ENCODE data around the gene IRX6. TPM values are rescaled to one million over a fixed set of nuclear protein-coding genes. Genes with fewer than 3 reads are reported as not detected.

The IRX6 gene
- total RNA-seq, 1 experiment from 2014 or later = 0.22 TPM

DNA sequence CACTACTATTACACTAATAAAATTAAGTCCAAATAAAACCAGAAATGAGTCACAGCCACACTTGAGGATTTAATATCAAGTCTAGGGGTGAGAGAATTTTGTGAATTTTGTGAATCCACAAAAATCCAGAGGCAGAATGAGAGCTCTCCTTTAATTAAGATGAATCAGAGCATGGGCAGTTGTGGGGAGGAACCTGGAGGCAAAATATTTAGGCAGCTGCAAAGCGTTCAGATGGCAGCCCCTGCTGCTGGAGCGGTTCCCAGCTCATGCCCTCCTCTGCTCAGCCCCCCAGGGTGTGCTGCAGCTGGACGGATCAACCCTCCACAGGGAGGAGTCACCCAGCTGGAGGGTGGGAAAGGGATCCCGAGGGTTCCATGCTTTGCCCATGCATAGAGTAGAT lies 43.4 kb upstream of the IRX6 start:
- ATAC-seq (no peak), DNase-seq (ENCODE audit: low spot score) (no peak)
- Mint-ChIP-seq H3K4me3 (no peak overlapping the region), H3K27ac (no peak overlapping the region), H3K36me3 (no peaks in the 10 kb centered on the region), H3K4me1 (peaks cover 15% of the 10 kb centered on the region), H3K27me3 (ENCODE audit: low read depth) (no peaks in the 10 kb centered on the region), H3K9me3 (peaks cover 5% of the 10 kb centered on the region; the same call in 1 of the 2 replicates)
- ChIA-PET POLR2A (no interaction called here), CTCF (interaction anchor here (0.6 to 1.2 kb wide), 3 partner anchors 44 to 245 kb away, joined by 3 to 5 read pairs (median 4); partner anchors contain the start of gene IRX6)
- TF ChIP-seq, protein P1, sequence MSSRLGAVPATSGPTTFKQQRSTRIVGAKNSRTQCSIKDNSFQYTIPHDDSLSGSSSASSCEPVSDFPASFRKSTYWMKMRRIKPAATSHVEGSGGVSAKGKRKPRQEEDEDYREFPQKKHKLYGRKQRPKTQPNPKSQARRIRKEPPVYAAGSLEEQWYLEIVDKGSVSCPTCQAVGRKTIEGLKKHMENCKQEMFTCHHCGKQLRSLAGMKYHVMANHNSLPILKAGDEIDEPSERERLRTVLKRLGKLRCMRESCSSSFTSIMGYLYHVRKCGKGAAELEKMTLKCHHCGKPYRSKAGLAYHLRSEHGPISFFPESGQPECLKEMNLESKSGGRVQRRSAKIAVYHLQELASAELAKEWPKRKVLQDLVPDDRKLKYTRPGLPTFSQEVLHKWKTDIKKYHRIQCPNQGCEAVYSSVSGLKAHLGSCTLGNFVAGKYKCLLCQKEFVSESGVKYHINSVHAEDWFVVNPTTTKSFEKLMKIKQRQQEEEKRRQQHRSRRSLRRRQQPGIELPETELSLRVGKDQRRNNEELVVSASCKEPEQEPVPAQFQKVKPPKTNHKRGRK (CRISPR knock-in tag; IDR thresholded peaks at IDR 0.05; ENCODE audit: borderline replicate concordance) = no peak
- no peak for TF ChIP-seq FOXP4 (CRISPR knock-in tag; IDR thresholded peaks at IDR 0.05)
- TF ChIP-seq, protein P2, sequence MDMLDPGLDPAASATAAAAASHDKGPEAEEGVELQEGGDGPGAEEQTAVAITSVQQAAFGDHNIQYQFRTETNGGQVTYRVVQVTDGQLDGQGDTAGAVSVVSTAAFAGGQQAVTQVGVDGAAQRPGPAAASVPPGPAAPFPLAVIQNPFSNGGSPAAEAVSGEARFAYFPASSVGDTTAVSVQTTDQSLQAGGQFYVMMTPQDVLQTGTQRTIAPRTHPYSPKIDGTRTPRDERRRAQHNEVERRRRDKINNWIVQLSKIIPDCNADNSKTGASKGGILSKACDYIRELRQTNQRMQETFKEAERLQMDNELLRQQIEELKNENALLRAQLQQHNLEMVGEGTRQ (CRISPR knock-in tag; IDR thresholded peaks at IDR 0.05) = no peak
- TF ChIP-seq, protein P3, sequence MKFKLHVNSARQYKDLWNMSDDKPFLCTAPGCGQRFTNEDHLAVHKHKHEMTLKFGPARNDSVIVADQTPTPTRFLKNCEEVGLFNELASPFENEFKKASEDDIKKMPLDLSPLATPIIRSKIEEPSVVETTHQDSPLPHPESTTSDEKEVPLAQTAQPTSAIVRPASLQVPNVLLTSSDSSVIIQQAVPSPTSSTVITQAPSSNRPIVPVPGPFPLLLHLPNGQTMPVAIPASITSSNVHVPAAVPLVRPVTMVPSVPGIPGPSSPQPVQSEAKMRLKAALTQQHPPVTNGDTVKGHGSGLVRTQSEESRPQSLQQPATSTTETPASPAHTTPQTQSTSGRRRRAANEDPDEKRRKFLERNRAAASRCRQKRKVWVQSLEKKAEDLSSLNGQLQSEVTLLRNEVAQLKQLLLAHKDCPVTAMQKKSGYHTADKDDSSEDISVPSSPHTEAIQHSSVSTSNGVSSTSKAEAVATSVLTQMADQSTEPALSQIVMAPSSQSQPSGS (CRISPR knock-in tag; IDR thresholded peaks at IDR 0.05; ENCODE audit: borderline replicate concordance, low read depth) = no peak
- TF ChIP-seq AR (CRISPR knock-in tag; IDR thresholded peaks at IDR 0.05) = no peak
- TF ChIP-seq EMX1 (CRISPR knock-in tag; IDR thresholded peaks at IDR 0.05) = no peak

- no peak for TF ChIP-seq IRF2 (CRISPR knock-in tag; IDR thresholded peaks at IDR 0.05; ENCODE audit: borderline replicate concordance, low read depth)
- TF ChIP-seq, protein P4, sequence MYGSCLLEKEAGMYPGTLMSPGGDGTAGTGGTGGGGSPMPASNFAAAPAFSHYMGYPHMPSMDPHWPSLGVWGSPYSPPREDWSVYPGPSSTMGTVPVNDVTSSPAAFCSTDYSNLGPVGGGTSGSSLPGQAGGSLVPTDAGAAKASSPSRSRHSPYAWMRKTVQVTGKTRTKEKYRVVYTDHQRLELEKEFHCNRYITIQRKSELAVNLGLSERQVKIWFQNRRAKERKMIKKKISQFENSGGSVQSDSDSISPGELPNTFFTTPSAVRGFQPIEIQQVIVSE (CRISPR knock-in tag; IDR thresholded peaks at IDR 0.05; ENCODE audit: borderline replicate concordance) = no peak
- TF ChIP-seq, protein P5, sequence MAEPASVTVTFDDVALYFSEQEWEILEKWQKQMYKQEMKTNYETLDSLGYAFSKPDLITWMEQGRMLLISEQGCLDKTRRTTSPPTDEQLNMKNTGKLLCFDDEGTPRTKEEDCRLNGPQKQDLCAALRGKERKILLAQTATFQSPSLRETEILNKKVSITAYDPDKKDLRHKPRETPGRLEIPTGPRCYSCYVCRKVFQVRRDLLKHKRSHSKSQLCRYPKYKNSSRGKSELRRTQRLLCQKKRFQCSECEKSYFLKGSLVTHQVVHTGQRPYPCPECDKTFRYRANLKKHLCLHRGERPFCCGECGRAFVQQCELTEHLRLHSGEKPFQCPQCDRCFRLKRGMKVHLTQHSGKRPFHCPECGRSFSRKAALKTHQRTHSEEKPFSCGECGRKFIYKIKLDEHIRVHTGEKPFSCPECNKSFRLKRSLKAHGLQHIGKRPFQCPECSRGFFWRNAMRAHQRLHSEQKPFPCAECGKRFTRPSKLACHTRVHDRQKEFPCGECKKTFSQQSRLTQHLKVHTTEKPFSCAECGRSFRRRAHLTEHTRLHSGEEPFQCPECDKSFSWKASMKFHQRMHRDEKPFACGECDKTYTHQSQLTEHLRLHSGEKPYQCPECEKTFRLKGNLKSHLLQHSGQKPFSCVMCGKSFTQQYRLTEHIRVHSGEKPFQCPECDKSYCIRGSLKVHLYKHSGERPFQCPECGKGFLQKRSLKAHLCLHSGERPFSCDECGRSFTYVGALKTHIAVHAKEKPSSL (CRISPR knock-in tag; conservative IDR thresholded peaks at IDR 0.05) = no peak
- no peak for TF ChIP-seq CREM (CRISPR knock-in tag; IDR thresholded peaks at IDR 0.05)
- TF ChIP-seq ESRRA (CRISPR knock-in tag; IDR thresholded peaks at IDR 0.05; ENCODE audit: borderline replicate concordance) = no peak
- no peak for TF ChIP-seq ZMAT4 (CRISPR knock-in tag; IDR thresholded peaks at IDR 0.05)
- POLR2A ChIA-PET = no interaction called here
- H3K4me3 Mint-ChIP-seq = no peak overlapping the region
- peaks cover 13% of the 10 kb centered on the region for H3K4me1 Mint-ChIP-seq
- no peak for DNase-seq (ENCODE audit: low spot score)
- peaks cover 5% of the 10 kb centered on the region for H3K36me3 Mint-ChIP-seq
- ATAC-seq = no peak
- H3K27ac Mint-ChIP-seq = no peak overlapping the region
- no peaks in the 10 kb centered on the region for H3K27me3 Mint-ChIP-seq (ENCODE audit: low read depth)
- CTCF ChIA-PET = no interaction called here
- H3K9me3 Mint-ChIP-seq = peaks cover 11% of the 10 kb centered on the region
Measured at GRCh38 chr16:55282441-55282840, 41.6 kb upstream of the IRX6 start.

All from WTC11 (cell line).